ENCODE data around the gene UBE2QL1.
A peak's percentile ranks its signal among the peaks of the same experiment; 100 is the strongest.

UBE2QL1 gene

DNA sequence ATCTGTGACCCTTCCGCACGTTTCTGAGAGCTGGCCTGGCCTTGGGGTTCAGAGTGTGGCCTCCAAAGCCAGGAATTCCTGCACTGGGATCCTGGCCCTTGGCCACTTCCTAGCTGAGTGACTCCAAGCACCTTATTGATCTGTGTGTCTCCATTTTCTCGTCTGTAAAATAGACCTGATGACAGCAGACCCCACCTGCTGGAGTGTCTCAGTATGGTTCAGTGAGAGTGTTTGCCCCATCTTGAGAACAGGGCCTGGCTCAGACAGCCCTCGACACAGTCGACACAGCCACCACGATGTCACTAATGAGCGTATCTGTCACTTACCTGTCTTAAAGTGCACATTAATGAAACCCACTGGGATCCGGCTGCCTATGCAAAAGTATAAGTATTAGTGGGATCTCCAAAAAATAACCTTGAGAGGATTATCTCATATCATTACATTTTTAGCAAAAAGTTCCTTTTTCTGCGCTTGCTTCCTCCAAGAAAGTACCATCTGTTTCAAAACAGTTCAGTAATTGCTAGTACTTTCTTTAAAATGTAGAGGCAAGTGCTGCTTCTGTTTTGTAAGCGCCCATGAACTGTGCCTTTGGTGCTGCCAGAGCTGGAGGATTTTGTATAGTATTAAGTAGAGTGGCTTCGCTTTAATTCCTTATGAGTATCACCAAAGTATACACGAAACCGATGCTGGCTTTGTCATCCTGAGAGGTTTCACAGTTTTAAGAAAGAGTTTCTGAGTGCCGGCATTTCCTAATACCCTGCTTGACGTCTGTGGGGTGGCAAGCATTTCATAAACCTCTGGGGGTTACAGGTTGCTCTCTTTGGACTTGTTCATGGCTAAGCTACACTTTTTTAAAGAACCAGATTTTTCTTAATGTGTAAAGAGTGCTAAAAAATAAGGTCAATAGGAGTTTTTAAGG lies 31.7 kb downstream of the UBE2QL1 start:
- no peak for DNase-seq

- no peak for DNase-seq
Measured at GRCh38 chr5:6482735-6483134, 34.1 kb downstream of the UBE2QL1 start.

GRCh38 chr5:6483880-6484382 lies 35.3 kb downstream of the UBE2QL1 start:
- peak in 1 of 2 experiments; percentile 35 for DNase-seq

- DNase-seq: no peak
Measured at GRCh38 chr5:6484446-6484845, 35.8 kb downstream of the UBE2QL1 start.

GRCh38 chr5:6484899-6485298 lies 36.2 kb downstream of the UBE2QL1 start:
- DNase-seq: no peak

- DNase-seq: no peak
Measured at GRCh38 chr5:6485441-6485840, 36.8 kb downstream of the UBE2QL1 start.

GRCh38 chr5:6486074-6486473 lies 37.4 kb downstream of the UBE2QL1 start:
- DNase-seq: no peak

DNA sequence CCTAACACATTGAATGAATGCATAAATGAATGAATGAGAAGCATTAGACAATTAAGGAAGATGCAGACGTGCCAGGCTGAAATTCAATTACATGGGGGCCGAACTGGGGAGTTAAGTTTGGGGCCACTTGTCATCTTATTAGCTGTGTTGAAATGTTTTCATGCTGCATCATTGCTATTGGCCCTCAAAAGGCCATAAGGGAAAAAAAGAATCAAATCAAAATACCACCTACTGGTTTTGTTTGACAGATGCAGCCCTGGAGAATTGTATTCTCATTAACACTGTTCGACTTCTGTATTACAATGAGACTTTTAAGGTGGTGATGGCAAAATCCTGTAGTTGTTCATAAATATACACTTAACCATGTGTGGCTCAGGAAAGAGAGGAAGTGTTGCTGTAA lies 38.4 kb downstream of the UBE2QL1 start:
- DNase-seq: no peak

GRCh38 chr5:6488021-6488420 lies 39.4 kb downstream of the UBE2QL1 start:
- DNase-seq: no peak

- DNase-seq: no peak
Measured at GRCh38 chr5:6489643-6490185, 41.1 kb downstream of the UBE2QL1 start.

GRCh38 chr5:6490246-6490645 lies 41.6 kb downstream of the UBE2QL1 start:
- no peak for DNase-seq

- DNase-seq: no peak
Measured at GRCh38 chr5:6490693-6491092, 42.0 kb downstream of the UBE2QL1 start.

- no peak for DNase-seq
Measured at GRCh38 chr5:6491196-6491918, 42.7 kb downstream of the UBE2QL1 start.

DNA sequence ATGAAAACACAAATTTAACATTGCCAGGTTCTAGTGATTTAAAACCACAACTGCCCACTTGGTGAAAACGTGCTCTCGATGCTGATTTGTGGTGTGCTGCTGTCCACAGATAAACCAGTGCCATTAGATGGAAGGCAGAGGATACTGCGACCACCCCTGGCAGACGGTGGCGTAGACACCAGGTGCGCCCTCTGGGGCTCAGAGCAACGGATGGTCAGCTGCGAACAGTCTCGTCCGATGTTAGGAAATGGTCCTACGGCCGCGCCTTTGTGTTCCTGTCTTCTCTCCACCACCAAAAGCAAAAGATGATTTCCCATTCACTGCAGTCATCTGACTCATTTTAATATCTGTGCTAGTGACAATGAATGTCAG lies 43.2 kb downstream of the UBE2QL1 start:
- no peak for DNase-seq

- DNase-seq: no peak
Measured at GRCh38 chr5:6492934-6493333, 44.3 kb downstream of the UBE2QL1 start.

- DNase-seq: no peak
Measured at GRCh38 chr5:6493681-6494454, 45.2 kb downstream of the UBE2QL1 start.

GRCh38 chr5:6494939-6495338 lies 46.3 kb downstream of the UBE2QL1 start:
- DNase-seq: no peak

DNA sequence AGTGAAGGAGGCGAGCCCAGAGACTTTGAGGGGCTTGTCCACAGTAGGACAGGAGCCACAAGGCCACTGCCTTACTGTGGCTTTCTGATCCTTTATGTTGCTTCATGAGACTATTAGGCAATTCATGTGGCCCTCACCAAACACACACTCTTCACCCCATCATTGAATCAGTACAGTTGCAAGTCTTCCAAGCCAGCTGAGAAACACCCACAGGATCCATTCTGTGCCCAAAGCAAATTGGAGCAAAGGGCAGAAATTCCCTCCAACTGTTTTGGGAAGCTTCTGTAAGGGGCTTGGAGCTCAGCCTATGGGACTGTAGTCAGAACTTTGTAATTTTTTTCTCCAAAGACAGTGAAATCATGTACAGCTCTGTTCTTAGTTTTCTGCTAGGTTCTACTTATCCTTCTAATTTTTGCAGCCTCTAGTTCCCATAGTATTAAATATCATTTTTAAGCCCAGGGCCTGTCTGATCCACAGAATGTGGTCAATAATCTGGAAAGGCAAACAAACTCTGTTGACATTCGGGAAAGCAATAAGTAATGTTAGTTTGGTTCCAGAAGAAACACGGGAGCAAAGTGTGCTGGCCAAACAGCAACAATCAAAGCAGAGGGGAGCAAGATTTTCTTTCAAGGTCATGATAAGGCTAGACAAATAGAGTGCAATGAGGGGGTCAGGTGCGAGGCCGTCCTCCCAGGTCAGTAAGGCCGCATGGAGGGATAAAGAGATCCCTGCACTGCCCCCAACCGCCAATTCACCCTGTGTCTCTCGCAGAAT lies 47.0 kb downstream of the UBE2QL1 start:
- DNase-seq: no peak

DNA sequence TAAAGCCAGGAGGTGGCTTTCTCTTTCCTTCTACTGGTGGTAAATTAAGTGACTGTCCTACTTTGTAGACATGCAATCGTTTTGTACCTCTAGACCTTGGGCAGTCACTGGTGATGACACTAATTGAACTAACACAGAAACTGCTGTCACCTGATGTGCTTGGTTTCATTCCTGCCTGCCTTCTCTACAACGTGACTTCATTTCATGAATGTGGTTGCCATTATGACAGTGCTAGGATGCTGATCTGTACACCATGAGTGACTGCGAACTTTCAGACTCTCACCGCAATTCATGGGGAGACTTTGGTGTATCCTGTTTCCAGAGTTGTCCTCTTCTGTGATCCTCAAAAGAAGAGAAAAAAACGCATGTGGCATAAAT lies 47.5 kb downstream of the UBE2QL1 start:
- DNase-seq: peak in 1 of 2 experiments; percentile 28

DNA sequence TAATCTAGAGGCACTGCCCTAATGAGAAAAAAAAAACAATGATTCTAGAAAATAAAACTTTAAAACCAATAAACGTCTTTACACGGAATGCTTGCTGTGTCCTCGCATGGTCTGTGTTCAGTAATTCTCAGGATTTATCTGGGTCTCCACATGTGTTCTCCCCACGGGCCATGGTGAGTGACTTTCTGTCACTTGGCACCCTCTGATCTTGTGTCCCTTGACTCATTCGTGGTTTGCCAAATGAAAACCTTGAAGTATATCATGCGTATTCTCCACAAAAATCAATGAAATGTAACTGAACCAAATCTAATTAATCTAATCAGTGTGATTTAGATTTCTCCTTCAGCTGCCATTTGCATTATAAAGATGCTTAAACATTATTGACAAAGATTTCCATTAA lies 48.0 kb downstream of the UBE2QL1 start:
- no peak for DNase-seq

- DNase-seq: no peak
Measured at GRCh38 chr5:6497262-6497661, 48.6 kb downstream of the UBE2QL1 start.

DNA sequence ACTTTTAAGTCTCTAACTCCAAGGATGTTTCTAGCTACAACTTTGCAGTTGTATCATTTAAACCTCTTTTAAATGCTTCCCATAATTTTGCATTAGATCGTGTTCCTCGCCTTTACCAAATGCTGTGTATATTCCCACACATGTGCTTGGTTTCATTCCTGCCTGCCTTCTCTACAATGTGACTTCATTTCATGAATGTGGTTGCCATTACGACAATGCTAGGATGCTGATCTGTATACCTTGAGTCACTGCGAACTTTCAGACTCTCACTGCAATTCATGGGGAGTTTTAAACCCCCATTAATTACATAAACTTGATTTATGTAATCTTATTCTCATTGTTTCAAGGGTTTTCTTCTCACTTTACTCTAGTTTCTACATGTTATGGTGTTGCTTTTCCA lies 50.3 kb downstream of the UBE2QL1 start:
- DNase-seq: no peak
